NCI-H460 (cell line): ENCODE data around the gene DHX29. TPM values are rescaled to one million over a fixed set of nuclear protein-coding genes. Genes with fewer than 3 reads are reported as not detected.

ENCODE experiments used
- DNase-seq: peaks from one replicate; pipeline ENCODE4 v3.0.0-alpha.2; 2016; ENCODE audit warnings: low read depth; ENCODE audit errors: extremely low read depth
- polyA plus RNA-seq: library from polyadenylated mRNA; depleted of rRNA; stranded (reverse); fragments of >200 nt; gene quantifications from 2 replicates; pipeline ENCODE4 v1.2.3, GENCODE V29; 2014; cell fraction: nucleus; rRNA removed
- total RNA-seq: library from RNA; depleted of rRNA; stranded (reverse); fragments of >200 nt; shearing (Covaris generic); gene quantifications from 2 replicates; pipeline ENCODE4 v1.2.3, GENCODE V29; 2014; rRNA removed

The DHX29 gene, protein sequence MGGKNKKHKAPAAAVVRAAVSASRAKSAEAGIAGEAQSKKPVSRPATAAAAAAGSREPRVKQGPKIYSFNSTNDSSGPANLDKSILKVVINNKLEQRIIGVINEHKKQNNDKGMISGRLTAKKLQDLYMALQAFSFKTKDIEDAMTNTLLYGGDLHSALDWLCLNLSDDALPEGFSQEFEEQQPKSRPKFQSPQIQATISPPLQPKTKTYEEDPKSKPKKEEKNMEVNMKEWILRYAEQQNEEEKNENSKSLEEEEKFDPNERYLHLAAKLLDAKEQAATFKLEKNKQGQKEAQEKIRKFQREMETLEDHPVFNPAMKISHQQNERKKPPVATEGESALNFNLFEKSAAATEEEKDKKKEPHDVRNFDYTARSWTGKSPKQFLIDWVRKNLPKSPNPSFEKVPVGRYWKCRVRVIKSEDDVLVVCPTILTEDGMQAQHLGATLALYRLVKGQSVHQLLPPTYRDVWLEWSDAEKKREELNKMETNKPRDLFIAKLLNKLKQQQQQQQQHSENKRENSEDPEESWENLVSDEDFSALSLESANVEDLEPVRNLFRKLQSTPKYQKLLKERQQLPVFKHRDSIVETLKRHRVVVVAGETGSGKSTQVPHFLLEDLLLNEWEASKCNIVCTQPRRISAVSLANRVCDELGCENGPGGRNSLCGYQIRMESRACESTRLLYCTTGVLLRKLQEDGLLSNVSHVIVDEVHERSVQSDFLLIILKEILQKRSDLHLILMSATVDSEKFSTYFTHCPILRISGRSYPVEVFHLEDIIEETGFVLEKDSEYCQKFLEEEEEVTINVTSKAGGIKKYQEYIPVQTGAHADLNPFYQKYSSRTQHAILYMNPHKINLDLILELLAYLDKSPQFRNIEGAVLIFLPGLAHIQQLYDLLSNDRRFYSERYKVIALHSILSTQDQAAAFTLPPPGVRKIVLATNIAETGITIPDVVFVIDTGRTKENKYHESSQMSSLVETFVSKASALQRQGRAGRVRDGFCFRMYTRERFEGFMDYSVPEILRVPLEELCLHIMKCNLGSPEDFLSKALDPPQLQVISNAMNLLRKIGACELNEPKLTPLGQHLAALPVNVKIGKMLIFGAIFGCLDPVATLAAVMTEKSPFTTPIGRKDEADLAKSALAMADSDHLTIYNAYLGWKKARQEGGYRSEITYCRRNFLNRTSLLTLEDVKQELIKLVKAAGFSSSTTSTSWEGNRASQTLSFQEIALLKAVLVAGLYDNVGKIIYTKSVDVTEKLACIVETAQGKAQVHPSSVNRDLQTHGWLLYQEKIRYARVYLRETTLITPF (N-terminal part only)
- 30.7 and 35.8 TPM in 2 replicates for total RNA-seq
- polyA plus RNA-seq = 25.9 and 26.0 TPM in 2 replicates

DNA sequence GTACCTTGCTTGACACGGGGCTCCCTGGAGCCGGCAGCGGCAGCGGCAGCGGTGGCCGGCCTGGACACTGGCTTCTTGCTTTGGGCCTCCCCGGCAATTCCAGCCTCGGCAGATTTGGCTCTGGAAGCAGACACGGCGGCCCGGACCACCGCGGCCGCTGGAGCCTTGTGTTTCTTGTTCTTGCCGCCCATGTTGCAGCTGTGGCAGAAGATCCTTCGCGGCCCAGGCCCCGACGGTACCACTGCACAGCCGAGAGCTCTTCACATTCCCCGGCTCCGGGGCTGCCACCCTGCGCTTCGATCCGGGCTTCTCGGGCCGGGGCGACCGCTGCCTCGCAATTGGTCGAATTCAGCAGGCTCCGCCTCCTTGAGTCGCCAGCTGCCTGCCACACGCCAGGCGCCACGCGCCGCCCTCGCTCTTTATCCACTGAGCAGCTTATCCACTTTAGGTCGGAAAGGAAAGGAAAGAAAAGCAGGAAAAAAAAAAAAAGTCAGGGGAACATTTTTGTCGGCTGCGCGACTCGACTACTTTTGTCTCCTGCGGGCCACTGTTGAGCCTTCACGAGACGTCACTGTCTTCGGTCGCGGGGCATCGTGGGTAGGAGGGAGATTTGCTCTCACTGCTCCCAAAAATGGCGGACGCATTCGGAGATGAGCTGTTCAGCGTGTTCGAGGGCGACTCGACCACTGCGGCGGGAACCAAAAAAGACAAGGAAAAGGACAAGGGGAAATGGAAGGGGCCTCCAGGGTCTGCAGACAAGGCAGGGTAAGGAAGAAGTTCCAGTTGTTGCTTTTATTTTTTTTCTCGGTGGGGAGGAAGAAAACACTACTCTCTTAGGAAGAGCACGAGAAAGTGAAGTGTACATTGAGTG, at the start of gene DHX29, which contains the start of gene MTREX:
TSS of gene DHX29 (minus strand) at position 312 of the 871 bp plus-strand sequence. CDS start at position 191, 121 bp downstream.
TSS of gene MTREX (plus strand) at position 607 of the 871 bp plus-strand sequence. CDS start at position 632, 25 bp downstream.
- DNase-seq = peak; percentile 87

DNA sequence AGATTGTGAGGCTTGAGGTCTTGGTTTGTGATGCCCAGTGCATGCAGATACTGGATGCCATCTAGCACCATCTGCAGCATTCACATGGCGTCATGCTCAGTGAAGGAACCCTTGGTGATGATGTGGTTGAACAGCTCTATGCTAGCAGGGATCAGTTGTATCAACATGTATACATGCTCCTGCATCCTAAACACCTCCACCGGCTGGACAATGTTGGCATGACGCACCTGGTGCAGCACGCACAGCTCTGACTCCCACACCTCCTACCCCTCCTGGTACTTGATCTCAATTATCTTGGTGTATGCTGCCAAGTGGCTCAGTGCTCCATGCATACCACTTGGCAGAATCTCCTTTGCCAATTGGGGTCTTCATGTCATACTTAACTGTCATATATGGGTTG, 49.4 kb upstream of the DHX29 start:
- no peak for DNase-seq

DNA sequence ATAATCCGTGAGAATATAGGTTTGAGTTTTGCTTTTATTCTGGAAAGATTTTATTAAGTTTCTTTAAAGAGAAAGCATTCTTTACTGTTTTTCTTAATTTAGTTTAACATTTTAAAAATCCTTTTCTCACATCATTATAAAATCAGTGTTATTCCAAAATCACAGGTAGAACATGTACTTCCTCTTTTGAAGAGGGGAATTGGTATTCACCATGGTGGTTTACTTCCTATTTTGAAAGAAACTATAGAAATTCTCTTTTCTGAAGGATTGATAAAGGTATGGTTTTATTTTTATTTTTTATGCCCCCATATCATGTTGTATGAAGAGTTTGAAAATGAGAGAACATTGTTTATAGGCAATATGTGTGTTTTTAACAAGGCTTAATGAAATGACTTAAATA, 43.3 kb upstream of the DHX29 start:
- DNase-seq = no peak

DNA sequence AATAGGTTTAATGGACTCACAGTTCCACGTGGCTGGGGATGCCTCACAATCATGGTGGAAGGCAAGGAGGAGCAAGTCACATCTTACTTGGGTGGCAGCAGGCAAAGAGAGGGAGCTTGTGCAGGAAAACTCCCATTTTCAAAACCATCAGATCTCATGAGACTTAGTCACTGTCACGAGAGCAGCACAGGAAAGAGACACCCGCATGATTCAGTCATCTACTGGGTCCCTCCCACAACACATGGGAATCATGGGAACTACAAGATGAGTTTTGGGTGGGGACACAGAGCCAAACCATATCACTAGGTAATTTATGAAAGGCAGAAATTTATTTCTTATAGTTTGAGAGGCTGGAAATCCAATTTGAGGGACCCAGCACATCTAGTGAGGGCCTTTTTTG, 40.3 kb upstream of the DHX29 start:
- DNase-seq = no peak

DNA sequence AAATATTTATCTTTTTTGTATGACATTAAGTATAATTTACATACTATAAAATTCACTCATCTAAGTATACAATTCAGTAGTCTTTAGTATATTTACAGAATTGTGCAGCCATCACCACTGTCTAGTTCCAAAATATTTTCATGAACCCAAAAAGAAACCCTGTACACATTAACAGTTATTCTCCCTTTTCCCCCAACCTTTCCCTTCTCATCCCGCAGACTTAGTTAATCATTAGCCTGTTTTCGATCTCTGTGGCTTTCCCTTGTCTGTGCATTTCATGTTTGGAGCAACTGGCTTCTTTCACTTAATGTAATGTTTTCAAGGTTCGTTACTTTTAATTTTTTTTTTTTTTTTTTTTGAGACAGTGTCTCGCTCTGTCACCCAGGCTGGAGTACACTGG, 37.8 kb upstream of the DHX29 start:
- DNase-seq = no peak

DNA sequence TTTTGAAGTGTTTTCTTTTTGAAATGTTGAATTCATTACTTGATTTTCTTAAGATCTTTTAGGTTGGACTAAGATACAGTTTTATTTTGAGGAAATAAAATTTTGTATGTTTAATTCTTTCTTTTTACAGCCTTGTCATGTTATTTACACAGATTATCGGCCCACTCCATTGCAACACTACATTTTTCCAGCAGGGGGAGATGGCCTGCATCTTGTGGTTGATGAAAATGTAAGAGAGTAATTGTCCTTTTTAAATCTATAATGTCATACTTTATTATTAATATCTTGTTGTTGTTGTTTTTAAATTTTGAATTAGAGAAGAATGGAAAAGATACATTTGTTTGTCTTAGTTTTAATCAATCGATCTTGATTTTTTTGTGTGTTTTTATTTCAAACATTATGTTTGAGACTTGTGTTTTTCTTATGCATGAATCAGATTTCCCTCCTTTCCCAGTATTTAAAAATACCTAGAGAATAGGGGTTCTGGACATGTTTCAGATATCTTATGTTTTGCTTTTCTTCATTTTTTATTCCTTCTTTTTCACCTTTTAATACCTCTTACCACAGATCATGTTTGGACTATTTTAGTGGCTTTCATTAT, 37.0 kb upstream of the DHX29 start:
- peak; percentile 44 for DNase-seq

DNA sequence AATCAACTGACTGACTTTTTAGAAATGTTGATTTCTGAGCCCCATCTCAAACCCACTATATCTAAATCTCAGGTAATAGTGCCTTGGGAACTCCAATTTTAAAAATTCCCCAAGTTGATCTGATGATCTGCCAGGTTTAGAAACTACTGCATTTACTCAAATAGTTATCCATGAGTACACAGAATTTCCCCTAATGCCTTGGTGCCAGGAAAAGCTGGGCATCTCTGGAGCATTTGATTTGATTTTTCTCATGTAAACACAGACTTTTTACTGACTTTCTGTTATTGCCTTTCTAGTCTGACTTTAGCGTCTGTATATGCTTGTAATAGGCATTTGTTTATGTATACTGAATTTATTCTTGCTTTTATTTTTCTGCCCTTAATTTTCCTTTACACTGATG, 36.1 kb upstream of the DHX29 start:
- DNase-seq = no peak

DNA sequence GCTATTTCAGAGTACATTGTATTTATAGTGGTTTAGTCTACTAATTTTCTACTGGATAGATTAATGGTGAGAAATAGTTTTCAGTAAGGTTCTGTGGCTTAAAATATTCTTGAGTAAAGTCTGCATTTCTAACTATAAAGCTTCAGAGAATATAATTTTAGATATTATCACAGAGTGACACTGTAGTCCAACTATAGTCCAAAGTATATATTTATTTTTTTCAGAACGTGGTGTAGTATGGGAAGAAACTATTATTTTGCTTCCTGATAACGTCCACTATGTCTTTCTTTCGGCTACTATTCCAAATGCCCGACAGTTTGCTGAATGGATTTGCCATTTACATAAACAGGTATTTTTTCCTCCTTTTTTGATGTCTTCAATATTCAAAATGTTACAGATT, 35.6 kb upstream of the DHX29 start:
- DNase-seq = no peak

DNA sequence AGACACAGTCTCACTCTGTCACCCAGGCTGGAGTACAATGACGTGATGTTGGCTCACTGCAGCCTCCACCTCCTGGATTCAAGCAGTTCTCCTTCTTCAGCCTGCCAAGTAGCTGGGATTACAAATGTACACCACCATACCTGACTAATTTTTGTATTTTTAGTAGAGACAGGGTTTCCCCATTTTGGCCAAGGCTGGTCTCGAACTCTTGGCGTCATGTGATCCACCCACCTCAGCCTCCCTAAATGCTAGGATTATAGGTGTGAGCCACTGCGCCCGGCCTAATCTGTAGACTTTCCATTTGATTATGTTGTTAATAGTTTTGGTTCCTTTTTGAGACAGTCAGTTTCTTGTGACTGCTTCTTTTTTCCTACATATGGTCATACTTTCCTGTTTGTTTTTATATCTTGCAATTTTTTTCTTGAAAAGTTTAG, 31.3 kb upstream of the DHX29 start:
- no peak for DNase-seq

DNA sequence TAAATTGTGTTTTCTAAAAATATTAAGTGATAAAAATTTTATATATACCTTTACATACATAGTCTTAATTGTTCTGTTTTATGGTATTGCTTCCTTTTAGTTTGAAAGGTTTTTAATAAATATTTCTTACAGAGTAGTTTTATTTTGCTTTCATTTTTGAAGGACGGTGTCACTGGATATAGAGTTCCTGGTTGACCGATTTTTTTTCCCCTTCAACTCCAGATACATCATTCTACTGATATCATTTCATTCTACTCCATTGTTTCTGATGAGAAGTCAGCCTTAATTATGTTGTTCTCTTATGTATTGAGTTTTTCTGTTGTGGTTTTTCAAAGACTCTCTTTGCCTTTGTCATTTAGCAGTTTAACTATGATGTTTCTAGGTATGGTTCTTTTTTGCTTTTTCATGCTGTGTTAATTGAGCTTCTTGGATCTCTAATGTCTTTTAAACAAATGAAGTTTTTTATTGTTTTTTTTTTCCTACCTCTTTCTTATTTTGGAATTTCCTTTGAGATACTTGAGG, 30.7 kb upstream of the DHX29 start:
- no peak for DNase-seq

DNA sequence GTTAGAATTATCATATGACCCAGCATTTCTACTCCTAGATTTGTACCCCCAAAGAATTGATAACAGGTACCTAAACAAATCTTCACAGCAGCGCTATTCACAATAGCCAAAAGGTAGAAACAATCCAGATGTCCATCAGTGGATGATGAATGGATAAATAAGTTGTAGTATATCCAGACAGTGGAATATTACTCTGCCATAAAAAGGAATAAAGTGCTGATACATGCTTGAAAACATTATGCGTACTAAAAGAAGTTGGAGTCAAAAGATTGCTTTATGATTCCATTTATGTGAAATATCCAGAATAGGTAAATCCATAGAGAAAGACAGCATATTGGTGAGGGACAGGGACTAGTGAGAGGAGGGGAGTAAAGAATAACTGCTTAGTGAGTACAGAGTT, 26.3 kb upstream of the DHX29 start:
- DNase-seq = no peak

DNA sequence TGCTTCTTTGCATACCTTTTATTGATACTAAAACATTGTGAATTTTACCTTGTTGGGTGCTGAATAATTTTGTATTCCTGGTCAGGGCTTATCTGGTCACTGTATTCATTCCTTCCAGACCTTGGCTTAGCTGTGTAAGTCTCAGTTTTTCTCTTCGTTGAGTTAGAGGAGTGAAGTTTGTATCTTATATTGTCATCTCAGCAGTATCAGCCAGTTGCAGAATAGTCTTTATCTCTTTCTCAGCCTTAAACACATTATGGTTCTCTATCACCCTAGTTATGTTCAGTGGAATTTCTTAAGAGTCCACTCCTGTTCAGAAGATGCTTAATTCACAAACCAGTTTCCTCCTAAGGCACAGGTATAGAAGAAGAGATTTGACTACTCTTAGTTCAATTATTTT, 25.5 kb upstream of the DHX29 start:
- DNase-seq = no peak

DNA sequence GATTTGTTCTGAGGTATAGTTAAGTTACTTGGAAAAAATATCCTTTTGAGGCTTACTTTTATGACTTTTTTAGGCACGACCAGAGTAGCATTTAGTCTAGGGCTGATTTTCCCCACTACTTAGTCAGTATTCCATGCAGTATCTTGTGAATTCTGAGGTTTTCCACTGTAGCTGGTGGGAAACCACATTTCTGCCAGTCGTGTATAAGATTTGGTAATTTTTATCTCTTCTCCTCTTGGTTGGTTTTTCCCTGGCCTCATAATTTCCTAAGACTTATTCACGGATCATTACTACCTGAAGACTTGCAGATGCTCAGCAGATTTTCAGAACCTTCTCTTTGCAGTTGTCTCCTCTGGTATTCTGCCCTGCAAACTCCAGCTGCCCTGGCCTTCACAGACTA, 23.8 kb upstream of the DHX29 start:
- no peak for DNase-seq

DNA sequence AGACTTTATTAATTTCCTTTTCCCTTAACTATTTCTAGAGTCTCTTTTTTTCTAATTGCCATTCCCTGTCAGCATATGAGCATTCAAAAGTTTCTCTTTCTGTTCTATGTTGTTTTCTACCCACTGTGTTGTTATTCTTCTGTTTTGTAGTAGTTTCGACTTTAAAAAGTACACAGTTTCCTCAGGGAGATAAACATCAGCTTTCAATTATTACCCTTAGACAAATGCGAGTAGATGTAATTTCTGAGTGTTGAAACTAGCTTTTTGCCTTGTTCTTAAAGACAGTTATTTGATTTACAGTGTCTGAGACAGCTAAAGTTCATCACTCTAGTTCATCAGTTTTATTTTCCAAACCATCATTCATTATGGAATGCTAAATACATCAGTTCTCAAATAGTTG, 19.8 kb upstream of the DHX29 start:
- DNase-seq = no peak

DNA sequence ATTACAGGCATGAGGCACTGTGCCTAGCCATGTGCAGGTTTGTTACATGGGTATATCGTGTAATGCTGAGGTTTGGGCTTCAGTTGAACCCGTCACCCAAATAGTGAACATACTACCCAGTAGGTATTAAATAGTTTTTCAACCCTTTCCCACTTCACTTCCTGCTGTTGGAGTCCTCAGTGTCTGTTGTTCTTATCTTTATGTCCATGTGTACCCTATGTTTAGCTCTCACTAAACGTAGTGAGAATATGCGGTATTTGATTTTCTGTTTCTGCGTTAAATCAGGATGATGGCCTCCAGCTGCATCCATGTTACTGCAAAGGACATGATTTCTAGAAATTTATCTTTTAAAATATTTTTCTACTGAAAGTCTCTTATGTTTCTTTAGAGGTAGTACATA, 18.1 kb upstream of the DHX29 start:
- DNase-seq = no peak

DNA sequence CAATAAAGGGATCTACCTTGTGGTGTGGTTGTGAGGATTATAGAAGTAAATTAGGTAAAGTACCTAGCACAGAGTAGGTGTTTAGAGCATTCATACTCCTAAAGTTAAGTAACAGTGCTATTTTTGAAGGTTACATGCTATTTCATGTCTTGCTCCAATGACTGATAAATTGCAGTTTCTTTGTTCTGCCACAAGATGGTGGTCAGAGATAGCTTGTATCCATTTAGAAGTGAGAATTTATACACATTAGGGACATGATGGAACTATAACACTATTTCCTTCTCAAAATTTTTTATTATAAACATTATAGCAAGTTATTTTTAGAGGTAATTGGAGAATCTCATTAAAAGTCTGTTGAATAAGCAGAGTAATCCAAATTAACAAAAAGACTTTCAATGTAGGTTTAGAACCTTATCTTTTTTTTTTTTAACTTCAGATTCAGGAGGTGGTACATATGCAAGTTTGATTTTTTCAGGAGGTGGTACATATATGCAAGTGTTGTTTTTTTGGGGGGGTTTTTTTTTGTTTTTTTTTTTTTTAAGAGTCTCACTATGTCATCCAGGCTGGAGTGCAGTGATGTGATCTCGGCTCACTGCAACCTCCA, 17.4 kb upstream of the DHX29 start:
- peak; percentile 69 for DNase-seq

DNA sequence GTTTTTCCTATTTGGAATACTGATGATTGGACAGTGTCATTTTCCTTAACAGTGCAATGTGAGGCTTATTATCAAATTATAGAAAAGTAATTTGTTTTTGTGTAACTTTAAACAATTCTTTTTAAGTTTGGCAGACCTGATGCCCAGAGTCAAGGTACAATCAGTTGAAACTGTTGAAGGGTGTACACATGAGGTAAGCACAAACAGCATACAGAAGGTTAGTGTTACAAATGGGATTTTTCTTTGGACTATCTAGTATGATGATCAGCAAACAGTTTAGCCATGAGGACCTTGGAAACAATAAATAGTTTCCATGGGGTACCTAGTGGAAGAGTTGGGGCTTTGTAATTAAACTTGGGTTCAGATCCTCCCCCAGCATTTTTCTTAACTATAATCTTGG, 16.5 kb upstream of the DHX29 start:
- no peak for DNase-seq

DNA sequence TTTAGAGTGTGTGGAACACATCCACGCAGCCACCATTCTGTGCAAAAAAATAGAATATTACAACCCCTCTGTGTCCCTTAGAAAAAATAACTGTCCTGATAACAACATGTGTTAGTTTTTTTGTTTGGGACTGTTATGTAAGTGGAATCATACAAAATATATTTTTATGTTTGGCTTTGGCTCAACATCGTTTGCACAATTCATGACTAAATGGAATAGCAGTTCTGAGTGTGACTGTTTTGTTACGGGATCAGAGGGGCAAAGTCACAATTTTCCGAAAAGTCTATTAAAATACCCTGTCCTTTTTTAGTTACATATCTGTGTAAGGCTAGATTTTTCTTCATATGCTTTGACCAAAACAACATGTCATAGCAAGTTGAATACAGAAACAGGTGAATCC, 13.1 kb upstream of the DHX29 start:
- DNase-seq = no peak

DNA sequence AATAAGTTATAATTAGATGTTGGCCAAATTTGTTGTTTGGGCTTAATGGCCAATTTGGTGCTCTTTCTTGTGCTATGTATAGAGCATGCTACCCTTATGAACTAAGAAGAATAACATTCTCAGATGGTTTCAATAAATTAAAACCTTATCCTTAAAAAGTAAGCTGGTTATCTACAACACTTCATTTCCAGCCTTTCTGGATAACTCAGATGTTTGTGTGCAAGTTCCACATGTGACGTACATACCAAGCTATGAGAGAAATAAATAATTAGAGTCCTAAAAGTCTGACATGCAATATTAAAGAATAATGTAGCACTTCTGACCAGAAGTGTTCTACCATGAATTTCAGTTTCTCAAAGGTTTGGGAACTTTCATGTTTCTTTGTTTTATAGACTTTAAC, 12.0 kb upstream of the DHX29 start:
- DNase-seq = no peak
